ENCODE data around the gene UGT1A6. TPM values are rescaled to one million over a fixed set of nuclear protein-coding genes. Genes with fewer than 3 reads are reported as not detected.

Gene UGT1A6
- total and polyA plus RNA-seq, 2 donors (not counting 1 experiment from before 2014, with no cell fraction given) = not detected

GRCh38 chr2:233764264-233764663, 71.6 kb downstream of the UGT1A6 start:
- H3K9me3 ChIP-seq (ENCODE audit: control insufficient read depth, insufficient read depth, low read depth, low read length) = no peaks in the 10 kb centered on the region
- H3K79me2 ChIP-seq (ENCODE audit: control insufficient read depth, insufficient read depth, low read length) = no peaks in the 10 kb centered on the region
- DNase-seq (ENCODE audit: low read depth in 2 of 2) = peak; percentile 18 to 78
- no peak overlapping the region for H3K4me3 ChIP-seq (replicated peaks in 1 of 4; ENCODE audit: control extremely low read depth in 1 of 4, insufficient read depth in 1 of 4, low read depth in 3 of 4, low read length in 4 of 4)
- no peaks in the 10 kb centered on the region for H4K20me1 ChIP-seq (ENCODE audit: control insufficient read depth, extremely low read depth, insufficient read depth, low read length)
- no peaks in the 10 kb centered on the region for H3K36me3 ChIP-seq (ENCODE audit: control insufficient read depth, insufficient read depth, low read length)
- peaks cover 3% of the 10 kb centered on the region for H3K4me1 ChIP-seq (ENCODE audit: control insufficient read depth, extremely low read depth, insufficient read depth, low read length)
- H3K9ac ChIP-seq (ENCODE audit: insufficient read depth, low read length) = no peak overlapping the region
- H3K27ac ChIP-seq (ENCODE audit: insufficient read depth, low read length) = peak overlapping the region; percentile 27
- no peak overlapping the region for H2AFZ ChIP-seq (ENCODE audit: low read length)
- peak overlapping the region; percentile 7 for H3K4me2 ChIP-seq (ENCODE audit: extremely low read depth, insufficient read depth, low read length)
- TF ChIP-seq EZH2 (IDR thresholded peaks at IDR 0.05; ENCODE audit: low read length, missing control alignments) = no peak
- TF ChIP-seq, protein P1, sequence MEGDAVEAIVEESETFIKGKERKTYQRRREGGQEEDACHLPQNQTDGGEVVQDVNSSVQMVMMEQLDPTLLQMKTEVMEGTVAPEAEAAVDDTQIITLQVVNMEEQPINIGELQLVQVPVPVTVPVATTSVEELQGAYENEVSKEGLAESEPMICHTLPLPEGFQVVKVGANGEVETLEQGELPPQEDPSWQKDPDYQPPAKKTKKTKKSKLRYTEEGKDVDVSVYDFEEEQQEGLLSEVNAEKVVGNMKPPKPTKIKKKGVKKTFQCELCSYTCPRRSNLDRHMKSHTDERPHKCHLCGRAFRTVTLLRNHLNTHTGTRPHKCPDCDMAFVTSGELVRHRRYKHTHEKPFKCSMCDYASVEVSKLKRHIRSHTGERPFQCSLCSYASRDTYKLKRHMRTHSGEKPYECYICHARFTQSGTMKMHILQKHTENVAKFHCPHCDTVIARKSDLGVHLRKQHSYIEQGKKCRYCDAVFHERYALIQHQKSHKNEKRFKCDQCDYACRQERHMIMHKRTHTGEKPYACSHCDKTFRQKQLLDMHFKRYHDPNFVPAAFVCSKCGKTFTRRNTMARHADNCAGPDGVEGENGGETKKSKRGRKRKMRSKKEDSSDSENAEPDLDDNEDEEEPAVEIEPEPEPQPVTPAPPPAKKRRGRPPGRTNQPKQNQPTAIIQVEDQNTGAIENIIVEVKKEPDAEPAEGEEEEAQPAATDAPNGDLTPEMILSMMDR (conservative IDR thresholded peaks at IDR 0.05 in 1 of 2, IDR thresholded peaks at IDR 0.05 in 1 of 2; ENCODE audit: low read depth in 1 of 2, low read length in 2 of 2) = no peak
- no peaks in the 10 kb centered on the region for H3K27me3 ChIP-seq (ENCODE audit: control insufficient read depth, insufficient read depth, low read length)

DNA sequence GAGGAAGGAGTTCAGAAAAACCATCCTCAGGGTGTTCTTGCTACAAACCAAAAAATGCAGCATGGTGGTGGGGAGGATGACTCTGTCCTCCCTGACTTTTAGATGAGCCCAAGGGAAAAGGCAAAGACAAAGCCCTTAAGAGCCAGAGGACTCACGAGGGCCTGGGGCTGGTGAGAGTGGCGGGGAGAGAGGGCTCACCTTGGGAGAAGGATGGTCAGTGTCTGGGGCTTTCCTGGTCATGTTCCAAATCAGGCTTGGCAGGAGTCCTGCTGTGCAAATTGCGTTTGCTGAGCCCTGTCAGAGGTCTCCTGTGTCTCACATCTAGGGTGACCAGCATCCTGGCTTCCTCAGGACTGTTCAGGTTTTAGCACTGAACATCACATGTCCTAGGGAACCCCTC, 72.1 kb downstream of the UGT1A6 start:
- no peaks in the 10 kb centered on the region for H3K36me3 ChIP-seq (ENCODE audit: control insufficient read depth, insufficient read depth, low read length)
- H3K4me2 ChIP-seq (ENCODE audit: extremely low read depth, insufficient read depth, low read length) = peak overlapping the region; percentile 7
- peaks cover 3% of the 10 kb centered on the region for H3K4me1 ChIP-seq (ENCODE audit: control insufficient read depth, extremely low read depth, insufficient read depth, low read length)
- no peak for DNase-seq (ENCODE audit: low read depth in 2 of 2)
- TF ChIP-seq EZH2 (IDR thresholded peaks at IDR 0.05; ENCODE audit: low read length, missing control alignments) = no peak
- TF ChIP-seq, protein P1 (conservative IDR thresholded peaks at IDR 0.05 in 1 of 2, IDR thresholded peaks at IDR 0.05 in 1 of 2; ENCODE audit: low read depth in 1 of 2, low read length in 2 of 2) = no peak
- H3K9ac ChIP-seq (ENCODE audit: insufficient read depth, low read length) = no peak overlapping the region
- H3K27ac ChIP-seq (ENCODE audit: insufficient read depth, low read length) = peak overlapping the region; percentile 27
- no peaks in the 10 kb centered on the region for H3K27me3 ChIP-seq (ENCODE audit: control insufficient read depth, insufficient read depth, low read length)
- no peaks in the 10 kb centered on the region for H3K9me3 ChIP-seq (ENCODE audit: control insufficient read depth, insufficient read depth, low read depth, low read length)
- H3K4me3 ChIP-seq (replicated peaks in 1 of 4; ENCODE audit: control extremely low read depth in 1 of 4, insufficient read depth in 1 of 4, low read depth in 3 of 4, low read length in 4 of 4) = no peak overlapping the region
- H2AFZ ChIP-seq (ENCODE audit: low read length) = no peak overlapping the region
- no peaks in the 10 kb centered on the region for H4K20me1 ChIP-seq (ENCODE audit: control insufficient read depth, extremely low read depth, insufficient read depth, low read length)
- H3K79me2 ChIP-seq (ENCODE audit: control insufficient read depth, insufficient read depth, low read length) = no peaks in the 10 kb centered on the region

- TF ChIP-seq, protein P1 (conservative IDR thresholded peaks at IDR 0.05 in 1 of 2, IDR thresholded peaks at IDR 0.05 in 1 of 2; ENCODE audit: low read depth in 1 of 2, low read length in 2 of 2) = no peak
- TF ChIP-seq EZH2 (IDR thresholded peaks at IDR 0.05; ENCODE audit: low read length, missing control alignments) = no peak
- H3K9ac ChIP-seq (ENCODE audit: insufficient read depth, low read length) = no peak overlapping the region
- no peak overlapping the region for H3K4me3 ChIP-seq (replicated peaks in 1 of 4; ENCODE audit: control extremely low read depth in 1 of 4, insufficient read depth in 1 of 4, low read depth in 3 of 4, low read length in 4 of 4)
- no peak for DNase-seq (ENCODE audit: low read depth in 2 of 2)
- no peaks in the 10 kb centered on the region for H3K27me3 ChIP-seq (ENCODE audit: control insufficient read depth, insufficient read depth, low read length)
- H3K9me3 ChIP-seq (ENCODE audit: control insufficient read depth, insufficient read depth, low read depth, low read length) = no peaks in the 10 kb centered on the region
- no peaks in the 10 kb centered on the region for H3K36me3 ChIP-seq (ENCODE audit: control insufficient read depth, insufficient read depth, low read length)
- H3K27ac ChIP-seq (ENCODE audit: insufficient read depth, low read length) = no peak overlapping the region
- H3K4me2 ChIP-seq (ENCODE audit: extremely low read depth, insufficient read depth, low read length) = no peak overlapping the region
- no peaks in the 10 kb centered on the region for H3K79me2 ChIP-seq (ENCODE audit: control insufficient read depth, insufficient read depth, low read length)
- no peak overlapping the region for H2AFZ ChIP-seq (ENCODE audit: low read length)
- peaks cover 3% of the 10 kb centered on the region for H3K4me1 ChIP-seq (ENCODE audit: control insufficient read depth, extremely low read depth, insufficient read depth, low read length)
- no peaks in the 10 kb centered on the region for H4K20me1 ChIP-seq (ENCODE audit: control insufficient read depth, extremely low read depth, insufficient read depth, low read length)
Measured at GRCh38 chr2:233766416-233766815, 73.7 kb downstream of the UGT1A6 start.

All from fibroblast of lung (primary cell).